ENCODE measurements around the gene CCND1. TPM values are rescaled to one million over a fixed set of nuclear protein-coding genes. Genes with fewer than 3 reads are reported as not detected.

CCND1 gene
- total RNA-seq, 3 donors from 2014 or later = 26.1 to 31.9 (median 28.1) TPM

GRCh38 chr11:69632900-69633299 lies 8.1 kb upstream of the CCND1 start:
- ATAC-seq = no peak
- H3K9me3 Mint-ChIP-seq = peaks cover 8% of the 10 kb centered on the region
- H3K27me3 Mint-ChIP-seq (ENCODE audit: low read depth) = peaks cover 32% of the 10 kb centered on the region
- H3K4me3 Mint-ChIP-seq = no peak overlapping the region
- no peaks in the 10 kb centered on the region for H3K36me3 Mint-ChIP-seq (ENCODE audit: insufficient read depth)
- no peak for DNase-seq
- H3K4me1 Mint-ChIP-seq (ENCODE audit: low read depth) = peaks cover 9% of the 10 kb centered on the region

- peaks cover 40% of the 10 kb centered on the region for H3K27me3 Mint-ChIP-seq (ENCODE audit: low read depth)
- H3K36me3 Mint-ChIP-seq (ENCODE audit: insufficient read depth) = no peaks in the 10 kb centered on the region
- peaks cover 8% of the 10 kb centered on the region for H3K9me3 Mint-ChIP-seq
- no peak for ATAC-seq
- H3K4me3 Mint-ChIP-seq = no peak overlapping the region
- DNase-seq = no peak
- peaks cover 13% of the 10 kb centered on the region for H3K4me1 Mint-ChIP-seq (ENCODE audit: low read depth)
Measured at GRCh38 chr11:69634069-69634468, 6.9 kb upstream of the CCND1 start.

- ATAC-seq (no peak), DNase-seq (no peak)
- H3K4me1 Mint-ChIP-seq (ENCODE audit: low read depth) = peaks cover 16% of the 10 kb centered on the region
- H3K27me3 Mint-ChIP-seq (ENCODE audit: low read depth) = peaks cover 39% of the 10 kb centered on the region
- peaks cover 5% of the 10 kb centered on the region for H3K9me3 Mint-ChIP-seq
- no peak overlapping the region for H3K4me3 Mint-ChIP-seq
- no peaks in the 10 kb centered on the region for H3K36me3 Mint-ChIP-seq (ENCODE audit: insufficient read depth)
Measured at GRCh38 chr11:69634590-69634989, 6.4 kb upstream of the CCND1 start.

GRCh38 chr11:69635195-69635594 lies 5.8 kb upstream of the CCND1 start:
- Mint-ChIP-seq H3K4me1 (ENCODE audit: low read depth) (peaks cover 22% of the 10 kb centered on the region), H3K36me3 (ENCODE audit: insufficient read depth) (no peaks in the 10 kb centered on the region), H3K9me3 (no peaks in the 10 kb centered on the region), H3K4me3 (no peak overlapping the region), H3K27me3 (ENCODE audit: low read depth) (peaks cover 45% of the 10 kb centered on the region)
- DNase-seq = no peak
- no peak for ATAC-seq

GRCh38 chr11:69635804-69636511 lies 5.0 kb upstream of the CCND1 start:
- Mint-ChIP-seq H3K4me1 (ENCODE audit: low read depth) (peaks cover 27% of the 10 kb centered on the region), H3K36me3 (ENCODE audit: insufficient read depth) (no peaks in the 10 kb centered on the region), H3K4me3 (no peak overlapping the region), H3K9me3 (no peaks in the 10 kb centered on the region), H3K27me3 (ENCODE audit: low read depth) (peaks cover 50% of the 10 kb centered on the region)
- ATAC-seq (no peak), DNase-seq (no peak)

- Mint-ChIP-seq H3K9me3 (no peaks in the 10 kb centered on the region), H3K4me1 (ENCODE audit: low read depth) (peaks cover 27% of the 10 kb centered on the region), H3K36me3 (ENCODE audit: insufficient read depth) (no peaks in the 10 kb centered on the region), H3K4me3 (no peak overlapping the region), H3K27me3 (ENCODE audit: low read depth) (peaks cover 50% of the 10 kb centered on the region)
- DNase-seq (no peak), ATAC-seq (no peak)
Measured at GRCh38 chr11:69636512-69637197, 4.3 kb upstream of the CCND1 start.

- no peak for DNase-seq
Measured at GRCh38 chr11:69637198-69637940, 3.6 kb upstream of the CCND1 start.

GRCh38 chr11:69637941-69638871 lies 2.8 kb upstream of the CCND1 start:
- H3K9me3 Mint-ChIP-seq = no peaks in the 10 kb centered on the region
- H3K4me3 Mint-ChIP-seq = peak overlapping the region; percentile 47
- H3K36me3 Mint-ChIP-seq (ENCODE audit: insufficient read depth) = no peaks in the 10 kb centered on the region
- DNase-seq (no peak), ATAC-seq (no peak)
- H3K4me1 Mint-ChIP-seq (ENCODE audit: low read depth) = peaks cover 27% of the 10 kb centered on the region
- peaks cover 50% of the 10 kb centered on the region for H3K27me3 Mint-ChIP-seq (ENCODE audit: low read depth)

More at GRCh38 chr11:69637198-69637940, 3.6 kb upstream of the CCND1 start:
- ATAC-seq = no peak
- H3K4me3 Mint-ChIP-seq = no peak overlapping the region
- peaks cover 50% of the 10 kb centered on the region for H3K27me3 Mint-ChIP-seq (ENCODE audit: low read depth)
- no peaks in the 10 kb centered on the region for H3K9me3 Mint-ChIP-seq
- H3K4me1 Mint-ChIP-seq (ENCODE audit: low read depth) = peaks cover 27% of the 10 kb centered on the region
- H3K36me3 Mint-ChIP-seq (ENCODE audit: insufficient read depth) = no peaks in the 10 kb centered on the region

- ATAC-seq = no peak
- no peak for DNase-seq
- peaks cover 31% of the 10 kb centered on the region for H3K4me1 Mint-ChIP-seq (ENCODE audit: low read depth)
- no peaks in the 10 kb centered on the region for H3K36me3 Mint-ChIP-seq (ENCODE audit: insufficient read depth)
- peaks cover 50% of the 10 kb centered on the region for H3K27me3 Mint-ChIP-seq (ENCODE audit: low read depth)
- no peak overlapping the region for H3K4me3 Mint-ChIP-seq
- no peaks in the 10 kb centered on the region for H3K9me3 Mint-ChIP-seq
Measured at GRCh38 chr11:69638941-69639681, 1.8 kb upstream of the CCND1 start.

GRCh38 chr11:69639831-69640230 lies 1.1 kb upstream of the CCND1 start:
- peak overlapping the region; percentile 64 for H3K4me3 Mint-ChIP-seq
- H3K9me3 Mint-ChIP-seq = no peaks in the 10 kb centered on the region
- DNase-seq = no peak
- no peak for ATAC-seq
- peaks cover 47% of the 10 kb centered on the region for H3K27me3 Mint-ChIP-seq (ENCODE audit: low read depth)
- no peaks in the 10 kb centered on the region for H3K36me3 Mint-ChIP-seq (ENCODE audit: insufficient read depth)
- H3K4me1 Mint-ChIP-seq (ENCODE audit: low read depth) = peaks cover 31% of the 10 kb centered on the region

- Mint-ChIP-seq H3K36me3 (ENCODE audit: insufficient read depth) (no peaks in the 10 kb centered on the region), H3K4me3 (peak overlapping the region; percentile 64), H3K4me1 (ENCODE audit: low read depth) (peaks cover 31% of the 10 kb centered on the region), H3K9me3 (no peaks in the 10 kb centered on the region), H3K27me3 (ENCODE audit: low read depth) (peaks cover 43% of the 10 kb centered on the region)
- ATAC-seq (no peak), DNase-seq (no peak)
Measured at GRCh38 chr11:69640260-69640994, 529 bp upstream of the CCND1 start.

GRCh38 chr11:69641681-69642548 lies 959 bp downstream of the CCND1 start:
- H3K36me3 Mint-ChIP-seq (ENCODE audit: insufficient read depth) = no peaks in the 10 kb centered on the region
- peaks cover 30% of the 10 kb centered on the region for H3K27me3 Mint-ChIP-seq (ENCODE audit: low read depth)

More at GRCh38 chr11:69641681-69642548, 959 bp downstream of the CCND1 start:
- DNase-seq (no peak), ATAC-seq (no peak)
- Mint-ChIP-seq H3K4me1 (ENCODE audit: low read depth) (peaks cover 29% of the 10 kb centered on the region), H3K9me3 (no peaks in the 10 kb centered on the region), H3K4me3 (peak overlapping the region; percentile 77)

All from activated T-cell treated with anti-CD3 and anti-CD28 coated beads, Interleukin-2, amount 50 U/mL, for 4 hours (primary cell).